ENCODE data around the gene C2CD4A.

Gene C2CD4A

DNA sequence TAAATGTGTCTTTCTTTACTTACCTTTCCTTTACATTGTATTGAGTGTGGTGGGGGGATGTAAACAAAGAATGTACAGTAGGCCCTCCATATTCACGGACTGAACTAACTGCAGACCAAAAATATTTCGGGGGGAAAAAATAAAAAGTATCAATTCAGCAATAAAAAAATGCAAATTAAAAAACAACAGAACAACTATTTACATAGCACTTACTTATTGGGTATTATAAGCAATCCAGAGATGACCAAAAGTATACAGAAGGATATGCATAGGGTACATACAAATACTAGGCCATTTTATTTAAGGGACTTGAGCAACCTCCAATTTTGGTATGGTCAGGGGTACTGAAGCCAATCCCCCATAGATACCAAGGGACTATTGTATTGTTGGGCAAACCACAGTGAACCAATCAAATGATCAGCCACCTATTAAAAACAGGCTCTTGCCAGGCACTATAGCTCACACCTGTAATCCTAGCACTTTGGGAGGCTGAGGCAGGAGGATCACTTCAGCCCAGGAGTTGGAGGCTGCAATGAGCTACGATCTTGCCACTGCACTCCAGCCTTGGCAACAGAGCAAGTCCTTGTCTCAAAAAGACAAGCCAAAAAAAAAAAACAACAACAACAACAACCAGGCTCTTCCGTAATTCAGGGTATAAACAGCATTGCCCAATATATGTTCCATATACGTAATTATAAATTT is 8.3 kb upstream of the C2CD4A start:
- H3K4me3 Mint-ChIP-seq: peak overlapping the region; percentile 57
- no peak for DNase-seq
- H3K36me3 Mint-ChIP-seq (ENCODE audit: low read depth): peaks cover 14% of the 10 kb centered on the region
- TF ChIP-seq, protein P1, sequence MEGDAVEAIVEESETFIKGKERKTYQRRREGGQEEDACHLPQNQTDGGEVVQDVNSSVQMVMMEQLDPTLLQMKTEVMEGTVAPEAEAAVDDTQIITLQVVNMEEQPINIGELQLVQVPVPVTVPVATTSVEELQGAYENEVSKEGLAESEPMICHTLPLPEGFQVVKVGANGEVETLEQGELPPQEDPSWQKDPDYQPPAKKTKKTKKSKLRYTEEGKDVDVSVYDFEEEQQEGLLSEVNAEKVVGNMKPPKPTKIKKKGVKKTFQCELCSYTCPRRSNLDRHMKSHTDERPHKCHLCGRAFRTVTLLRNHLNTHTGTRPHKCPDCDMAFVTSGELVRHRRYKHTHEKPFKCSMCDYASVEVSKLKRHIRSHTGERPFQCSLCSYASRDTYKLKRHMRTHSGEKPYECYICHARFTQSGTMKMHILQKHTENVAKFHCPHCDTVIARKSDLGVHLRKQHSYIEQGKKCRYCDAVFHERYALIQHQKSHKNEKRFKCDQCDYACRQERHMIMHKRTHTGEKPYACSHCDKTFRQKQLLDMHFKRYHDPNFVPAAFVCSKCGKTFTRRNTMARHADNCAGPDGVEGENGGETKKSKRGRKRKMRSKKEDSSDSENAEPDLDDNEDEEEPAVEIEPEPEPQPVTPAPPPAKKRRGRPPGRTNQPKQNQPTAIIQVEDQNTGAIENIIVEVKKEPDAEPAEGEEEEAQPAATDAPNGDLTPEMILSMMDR (IDR thresholded peaks at IDR 0.05): no peak
- H3K9me3 Mint-ChIP-seq: no peaks in the 10 kb centered on the region
- H3K27me3 Mint-ChIP-seq (ENCODE audit: low read depth, poor library complexity): peaks cover 31% of the 10 kb centered on the region
- no peak overlapping the region for H3K27ac Mint-ChIP-seq
- peaks cover 25% of the 10 kb centered on the region for H3K4me1 Mint-ChIP-seq

DNA sequence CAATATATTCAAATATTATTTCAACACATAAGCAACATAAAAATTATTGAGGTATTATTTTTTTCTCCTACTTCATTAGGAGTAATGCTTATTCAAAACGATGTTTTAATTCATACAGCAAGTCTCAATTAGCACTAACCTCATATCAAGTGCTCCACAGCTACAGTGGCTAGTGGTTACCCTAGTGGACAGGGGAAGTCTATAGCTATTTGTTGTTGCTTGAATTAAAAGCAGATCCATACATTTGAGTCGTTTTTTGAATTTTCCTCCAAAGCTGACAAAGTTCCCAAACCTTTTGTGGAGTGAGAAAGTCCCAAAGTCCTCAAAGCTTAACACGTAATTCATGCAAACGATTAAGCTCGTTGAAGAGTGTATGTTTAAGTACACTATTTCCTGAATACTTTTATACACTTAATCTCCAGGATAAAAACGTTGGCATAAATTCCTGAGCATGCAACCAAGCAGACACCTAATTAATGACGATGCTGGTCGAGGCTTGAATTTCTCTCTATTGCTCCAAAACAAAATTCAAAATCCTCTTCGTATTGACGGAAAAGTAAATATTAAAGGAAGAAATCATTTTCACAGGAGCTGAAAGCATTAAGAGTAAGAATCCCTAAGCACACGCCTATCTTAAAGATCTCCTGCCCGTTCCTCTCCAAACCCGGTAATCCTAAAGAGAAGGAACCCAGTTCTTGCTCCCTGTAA is 7.5 kb upstream of the C2CD4A start:
- peak overlapping the region; percentile 94 for H3K4me3 Mint-ChIP-seq
- peaks cover 14% of the 10 kb centered on the region for H3K36me3 Mint-ChIP-seq (ENCODE audit: low read depth)
- DNase-seq: no peak
- peaks cover 39% of the 10 kb centered on the region for H3K27me3 Mint-ChIP-seq (ENCODE audit: low read depth, poor library complexity)
- H3K27ac Mint-ChIP-seq: no peak overlapping the region
- H3K4me1 Mint-ChIP-seq: peaks cover 25% of the 10 kb centered on the region
- TF ChIP-seq, protein P1 (IDR thresholded peaks at IDR 0.05): peak; percentile 10
- no peaks in the 10 kb centered on the region for H3K9me3 Mint-ChIP-seq

DNA sequence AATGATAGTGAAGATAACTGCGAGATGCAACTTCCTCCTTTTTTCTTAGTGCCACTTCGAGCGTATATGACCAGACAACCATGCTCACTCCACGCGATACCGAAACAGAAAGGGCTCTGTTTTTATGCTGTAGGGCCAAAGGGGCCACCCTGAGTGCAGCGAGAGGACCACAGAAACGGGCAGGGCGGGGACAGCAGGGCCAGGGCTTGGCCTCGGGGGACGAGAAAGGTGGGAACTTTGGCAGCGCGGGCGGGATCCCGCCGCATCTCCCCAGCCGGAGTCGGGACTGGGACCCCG is 7.0 kb upstream of the C2CD4A start:
- Mint-ChIP-seq H3K9me3 (no peaks in the 10 kb centered on the region), H3K4me3 (peak overlapping the region; percentile 94), H3K27ac (no peak overlapping the region), H3K4me1 (peaks cover 25% of the 10 kb centered on the region), H3K27me3 (ENCODE audit: low read depth, poor library complexity) (peaks cover 44% of the 10 kb centered on the region), H3K36me3 (ENCODE audit: low read depth) (peaks cover 14% of the 10 kb centered on the region)
- TF ChIP-seq, protein P1 (IDR thresholded peaks at IDR 0.05): no peak
- no peak for DNase-seq

DNA sequence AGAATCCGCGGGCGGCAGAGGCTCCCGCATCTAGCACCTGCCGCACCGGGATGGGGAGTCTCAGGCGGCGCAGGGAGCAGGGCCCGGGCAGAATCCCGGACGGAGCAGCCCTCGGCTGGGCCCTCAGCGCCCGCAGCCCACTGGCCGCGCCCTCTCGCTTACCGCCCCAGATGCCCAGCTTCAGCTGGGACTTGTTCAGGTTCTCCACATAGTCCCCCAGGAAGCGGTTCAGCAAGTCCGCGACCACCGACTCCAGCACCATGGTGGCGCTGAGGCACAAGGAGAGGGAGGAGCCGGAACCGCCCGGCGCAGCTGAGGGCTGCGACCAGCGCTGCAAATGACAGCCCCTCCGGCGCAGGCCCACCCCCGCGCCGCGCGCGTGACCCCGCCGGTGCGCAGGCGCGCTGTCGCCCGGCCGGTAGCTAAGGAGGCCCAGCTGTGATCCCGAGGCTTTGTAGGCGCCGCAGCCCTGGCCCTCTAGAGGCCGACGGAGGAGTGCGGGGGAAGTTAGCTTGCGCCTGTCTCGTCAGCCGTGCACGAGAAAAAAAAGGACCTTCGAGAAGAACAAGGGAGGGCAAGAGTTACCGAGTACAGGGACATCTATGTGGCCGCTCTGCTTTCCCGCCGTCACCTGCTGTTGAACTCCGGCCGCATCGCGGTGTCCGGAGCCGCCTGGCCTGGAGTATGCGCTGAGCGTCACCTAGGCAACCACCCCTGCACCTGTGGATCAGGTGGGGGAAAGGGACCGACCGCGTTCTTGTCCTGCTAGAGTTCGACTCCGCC is 6.5 kb upstream of the C2CD4A start, which contains the start of gene VPS13C:
Gene VPS13C, minus strand, starts transcription at position 335 of the 783 bp plus-strand sequence. Its CDS starts 73 bp downstream, at position 262.
- DNase-seq: peak; percentile 90

DNA sequence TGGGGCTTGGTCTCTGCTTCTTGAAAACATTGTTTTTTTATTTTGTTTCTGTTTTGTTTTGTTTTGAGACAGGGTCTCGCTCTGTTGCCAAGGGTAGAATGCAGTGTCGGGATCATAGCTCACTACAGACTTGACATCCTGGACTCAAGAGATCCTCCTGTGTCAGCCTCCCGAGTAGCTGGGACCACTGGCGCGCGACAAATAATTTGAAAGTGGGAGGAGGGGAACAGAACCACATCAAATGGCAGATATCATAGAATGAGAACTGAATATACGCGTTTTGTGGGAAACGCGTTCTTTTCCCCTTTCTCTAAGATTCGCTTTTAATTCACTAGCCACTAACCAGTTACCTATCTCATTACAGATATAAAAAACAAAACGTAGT is 5.9 kb upstream of the C2CD4A start:
- TF ChIP-seq, protein P1 (IDR thresholded peaks at IDR 0.05): no peak
- no peak for DNase-seq
- H3K27me3 Mint-ChIP-seq (ENCODE audit: low read depth, poor library complexity): peaks cover 55% of the 10 kb centered on the region

More for the DNA sequence above, 6.5 kb upstream of the C2CD4A start, which contains the start of gene VPS13C:
- H3K27me3 Mint-ChIP-seq (ENCODE audit: low read depth, poor library complexity): peaks cover 49% of the 10 kb centered on the region
- peaks cover 14% of the 10 kb centered on the region for H3K36me3 Mint-ChIP-seq (ENCODE audit: low read depth)
- no peaks in the 10 kb centered on the region for H3K9me3 Mint-ChIP-seq
- H3K4me3 Mint-ChIP-seq: peak within 1 kb of the TSS; percentile 94
- peaks cover 25% of the 10 kb centered on the region for H3K4me1 Mint-ChIP-seq
- H3K27ac Mint-ChIP-seq: peak within 1 kb of the TSS; percentile 93
- TF ChIP-seq, protein P1 (IDR thresholded peaks at IDR 0.05): peak; percentile 65

More for the DNA sequence above, 5.9 kb upstream of the C2CD4A start:
- Mint-ChIP-seq H3K4me3 (peak overlapping the region; percentile 94), H3K36me3 (ENCODE audit: low read depth) (peaks cover 10% of the 10 kb centered on the region), H3K9me3 (no peaks in the 10 kb centered on the region), H3K4me1 (peaks cover 25% of the 10 kb centered on the region), H3K27ac (peak overlapping the region; percentile 93)
